CD4-positive, alpha-beta T cell treated with Interleukin-10 for 1 hour (primary cell): ENCODE results near the gene RORB.

Experiments used
- DNase-seq: peaks from one replicate; pipeline ENCODE4 v3.0.0-alpha.2; 2020

Gene RORB

DNA sequence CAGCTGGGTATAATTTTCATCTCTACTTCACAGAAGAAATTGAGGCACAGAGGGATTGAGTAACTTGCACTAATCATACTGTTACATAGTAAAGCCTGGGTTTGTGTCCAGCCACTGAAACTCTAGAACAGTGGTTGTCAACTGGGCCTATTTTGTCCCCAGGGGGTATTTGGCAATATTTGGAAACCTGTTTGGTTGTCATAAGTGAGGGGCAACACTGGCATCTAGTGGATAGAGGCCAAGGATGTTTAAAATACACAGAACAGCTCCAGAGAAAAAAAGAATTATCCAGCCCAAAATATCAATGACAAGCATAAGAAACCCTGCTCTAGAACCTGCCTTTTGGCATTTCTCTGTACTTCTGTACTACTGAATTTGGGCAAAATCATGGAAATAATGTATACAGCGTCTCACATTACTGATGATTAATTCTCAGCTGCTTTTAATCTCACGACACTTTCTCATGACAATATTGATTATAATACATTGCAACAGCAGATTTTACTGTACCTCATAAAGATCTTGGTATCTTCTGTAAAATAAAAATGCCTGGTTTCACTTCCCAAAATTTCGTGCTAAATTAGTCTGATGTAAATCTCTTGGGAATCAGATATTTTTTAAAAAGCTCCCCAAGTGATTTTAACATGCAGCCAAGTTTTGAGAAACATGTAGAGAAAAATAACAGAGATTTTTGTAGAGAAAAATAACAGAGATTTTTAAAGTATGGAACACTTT is 112.7 kb downstream of the RORB start:
- no peak for DNase-seq

DNA sequence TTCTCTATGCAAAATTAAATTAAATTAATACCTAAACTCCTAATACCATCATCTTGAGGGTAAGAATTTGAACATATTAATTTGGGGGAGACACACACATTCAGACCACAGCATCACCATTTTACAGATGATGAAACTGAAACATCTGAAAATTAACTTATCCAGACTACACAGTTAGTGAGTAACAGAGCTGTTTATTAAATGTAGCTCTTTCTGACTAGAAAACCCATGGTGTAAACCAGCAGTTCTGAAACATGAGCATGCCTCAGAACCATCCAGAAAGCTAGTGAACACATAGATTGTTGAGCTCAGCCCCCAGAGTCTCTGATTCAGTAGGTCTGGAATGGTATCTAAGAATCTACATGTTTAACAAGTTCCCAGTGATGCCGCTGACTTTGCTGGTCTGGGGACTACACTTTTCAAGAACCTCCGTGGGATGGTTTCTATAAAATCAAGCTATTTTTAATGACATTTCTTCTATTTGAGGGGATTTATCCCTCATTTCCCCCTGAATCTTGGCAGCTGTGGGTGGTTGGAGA is 113.5 kb downstream of the RORB start:
- DNase-seq = no peak

DNA sequence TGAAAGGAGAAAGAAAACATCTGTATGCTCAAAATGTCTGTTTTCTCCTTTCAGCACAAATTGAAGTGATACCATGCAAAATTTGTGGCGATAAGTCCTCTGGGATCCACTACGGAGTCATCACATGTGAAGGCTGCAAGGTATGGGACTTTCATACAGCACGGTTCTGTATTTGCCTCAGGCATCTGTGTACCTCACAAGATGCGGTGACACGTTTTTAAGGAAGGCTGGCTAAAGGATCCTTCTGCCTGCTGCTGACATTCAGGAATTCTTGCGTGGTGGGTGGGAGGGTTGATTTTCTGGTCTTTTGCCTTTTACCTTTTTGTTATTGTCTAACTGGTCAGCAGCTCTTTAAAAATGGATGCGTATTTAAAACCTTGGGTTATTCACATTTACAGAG is 133.1 kb downstream of the RORB start:
- DNase-seq = no peak

DNA sequence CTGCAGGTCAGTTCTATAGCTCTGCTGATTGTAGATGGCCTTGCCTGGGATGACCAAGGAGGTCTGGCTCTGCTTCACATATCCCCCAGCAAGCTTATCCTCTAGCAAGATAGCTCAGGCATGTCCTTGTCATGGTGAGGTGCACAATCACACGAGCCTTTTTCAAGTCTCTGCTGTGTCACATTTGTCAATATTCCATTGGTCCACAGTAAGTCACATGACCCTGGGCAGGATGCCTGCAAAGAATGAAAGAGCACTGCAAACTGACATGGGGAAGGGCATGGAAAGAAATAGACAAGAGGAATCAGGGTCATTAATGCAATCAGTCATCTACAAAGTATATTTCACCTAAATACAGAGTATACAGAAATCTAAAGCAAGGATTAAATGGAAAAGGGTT is 142.0 kb downstream of the RORB start:
- no peak for DNase-seq

DNA sequence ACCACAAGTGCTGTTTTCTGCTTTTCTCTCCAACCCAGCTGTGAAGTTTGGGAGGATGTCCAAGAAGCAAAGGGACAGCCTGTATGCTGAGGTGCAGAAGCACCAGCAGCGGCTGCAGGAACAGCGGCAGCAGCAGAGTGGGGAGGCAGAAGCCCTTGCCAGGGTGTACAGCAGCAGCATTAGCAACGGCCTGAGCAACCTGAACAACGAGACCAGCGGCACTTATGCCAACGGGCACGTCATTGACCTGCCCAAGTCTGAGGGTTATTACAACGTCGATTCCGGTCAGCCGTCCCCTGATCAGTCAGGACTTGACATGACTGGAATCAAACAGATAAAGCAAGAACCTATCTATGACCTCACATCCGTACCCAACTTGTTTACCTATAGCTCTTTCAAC is 145.2 kb downstream of the RORB start:
- DNase-seq = no peak

DNA sequence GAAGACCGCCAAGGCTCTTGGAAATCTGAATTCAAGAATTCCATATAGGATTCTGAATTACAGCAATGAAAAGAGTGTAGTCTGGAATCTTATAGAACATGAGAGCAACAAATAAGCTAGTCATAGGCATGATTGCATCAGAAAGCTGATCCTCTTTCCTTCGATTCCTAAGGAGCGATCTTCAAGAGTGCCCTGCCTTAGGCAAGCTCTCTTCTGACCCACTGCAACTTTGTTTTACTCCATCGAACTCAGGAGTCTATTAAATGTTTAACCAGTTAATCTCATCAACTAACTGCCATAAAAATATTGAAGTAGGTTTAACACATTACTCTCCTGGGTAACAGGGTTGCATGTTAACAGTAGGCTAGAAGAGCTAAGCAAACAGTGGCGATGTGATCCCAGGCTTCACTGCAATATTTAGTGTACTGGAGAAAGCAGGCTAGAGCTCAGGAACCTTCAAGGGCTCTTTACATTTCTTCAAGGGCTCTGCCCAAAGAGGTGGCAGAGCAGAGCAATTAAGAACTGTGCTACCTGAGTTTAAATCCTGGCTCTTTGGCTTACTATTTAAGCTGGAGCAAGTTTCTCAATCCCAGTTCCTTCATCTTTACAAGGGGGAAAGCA is 146.3 kb downstream of the RORB start:
- no peak for DNase-seq

DNA sequence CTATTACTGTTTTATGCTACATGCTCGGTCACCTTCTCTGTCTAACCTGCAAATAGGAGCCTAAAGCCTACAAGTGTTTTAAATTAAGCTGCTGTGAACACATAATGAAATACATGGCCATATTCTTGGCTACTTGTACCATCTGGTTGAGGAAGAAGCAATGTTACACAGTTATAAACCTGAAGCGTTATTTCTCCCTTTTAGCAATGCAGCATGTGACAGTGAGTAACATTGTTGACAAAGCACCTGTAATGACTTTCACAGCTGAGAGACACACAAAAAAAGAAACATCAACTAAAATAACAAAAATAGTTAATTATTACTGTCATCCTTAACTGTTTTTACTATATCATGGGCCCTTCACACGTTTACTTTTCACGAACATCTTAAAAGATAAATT is 146.9 kb downstream of the RORB start:
- DNase-seq = no peak

DNA sequence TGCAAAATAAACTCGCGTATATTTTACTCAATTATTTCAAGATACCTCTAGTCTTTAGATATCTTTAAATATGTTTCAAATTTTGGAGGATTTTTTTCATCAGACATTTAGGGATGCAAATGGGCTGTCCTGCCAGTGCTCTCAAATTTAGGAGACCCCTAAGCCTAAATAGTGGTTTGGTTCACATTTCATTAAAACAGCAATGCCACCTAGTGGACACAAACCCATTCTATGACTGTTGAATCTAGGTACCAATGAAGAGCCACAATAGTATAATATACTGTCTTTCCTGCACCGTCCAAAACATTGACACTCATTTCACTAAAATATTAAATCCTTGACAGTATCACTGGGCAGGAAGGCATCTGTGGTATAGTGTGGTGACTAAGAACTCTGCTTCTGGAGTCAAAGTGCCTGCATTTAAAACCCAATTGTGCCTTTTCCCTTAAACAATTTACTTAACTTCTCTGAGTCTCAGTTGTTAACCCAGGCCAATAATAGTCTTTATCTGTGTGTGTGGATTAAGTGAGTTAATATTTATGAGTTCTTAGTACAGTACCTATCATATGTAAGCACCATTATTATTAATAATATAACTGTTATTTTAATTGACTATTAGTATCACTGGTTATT is 148.0 kb downstream of the RORB start:
- DNase-seq = peak; percentile 2

DNA sequence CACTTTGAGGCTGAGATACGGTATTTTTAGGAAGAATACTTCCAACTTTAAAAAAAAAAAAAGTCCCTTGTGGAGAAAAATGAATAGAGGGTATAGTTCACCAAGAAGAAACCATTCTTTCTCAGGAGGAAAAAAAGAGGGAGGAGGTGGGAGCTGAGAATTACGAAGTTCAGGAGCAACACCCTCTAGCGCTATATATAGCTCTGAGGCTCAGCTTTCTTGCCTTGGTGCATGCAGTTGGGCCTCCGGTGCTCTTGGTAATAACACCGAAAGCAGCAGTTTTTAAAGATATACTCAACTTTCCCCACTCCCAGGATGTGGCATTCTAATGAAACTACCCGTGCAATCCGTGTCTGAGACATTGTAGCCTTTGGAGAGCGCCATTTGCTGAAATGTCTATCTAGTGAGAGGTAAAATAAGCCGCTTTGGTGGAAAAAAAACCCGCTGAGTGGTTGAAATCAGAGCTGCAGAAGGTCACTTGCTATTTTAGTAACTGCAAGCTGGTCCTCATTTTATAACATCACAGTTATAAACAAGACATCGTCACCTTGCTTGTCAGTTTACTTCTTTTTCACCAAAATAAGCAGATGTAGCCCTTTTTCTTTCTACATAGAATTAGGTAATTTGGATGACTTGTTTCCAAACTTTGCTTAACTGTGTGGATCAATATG is 156.4 kb downstream of the RORB start:
- DNase-seq = no peak

DNA sequence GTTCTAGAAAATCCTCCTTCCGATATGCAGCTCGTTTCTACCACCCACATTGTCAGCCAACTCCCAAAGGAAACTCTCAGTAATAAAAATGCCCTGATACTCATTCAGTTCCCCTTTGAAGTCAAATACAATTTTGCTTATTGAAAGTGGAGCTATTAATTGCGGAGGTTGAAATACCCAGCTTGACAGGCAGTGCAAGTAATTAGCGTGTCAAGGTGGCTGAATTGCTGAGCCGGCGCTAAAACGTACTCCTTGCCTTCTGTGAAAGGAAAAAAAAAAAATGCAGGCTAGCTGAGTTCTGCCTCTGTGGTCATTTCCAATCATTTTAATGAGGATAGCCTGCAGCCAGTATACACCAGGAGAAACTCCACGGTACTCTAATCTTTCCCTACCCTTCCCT is 165.5 kb downstream of the RORB start:
- no peak for DNase-seq

DNA sequence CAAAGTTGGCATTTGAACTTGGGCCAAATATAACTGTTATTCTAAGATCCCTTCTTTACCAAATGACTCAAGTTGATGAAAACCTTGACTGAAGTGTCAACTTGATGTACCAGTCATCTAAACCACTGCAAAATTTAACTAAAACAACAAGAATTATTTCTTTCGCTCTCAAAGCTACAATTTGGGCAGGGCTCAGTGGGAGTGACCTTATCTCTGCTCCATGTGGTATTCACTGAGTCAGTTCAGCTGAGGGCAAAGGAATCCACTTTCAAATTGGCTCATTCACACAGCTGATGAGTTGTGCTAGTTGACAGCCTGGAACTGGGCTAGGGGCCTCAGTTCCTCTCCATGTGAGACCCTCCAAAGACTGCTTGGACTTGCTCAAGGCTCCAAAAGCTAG is 166.3 kb downstream of the RORB start:
- DNase-seq = no peak

DNA sequence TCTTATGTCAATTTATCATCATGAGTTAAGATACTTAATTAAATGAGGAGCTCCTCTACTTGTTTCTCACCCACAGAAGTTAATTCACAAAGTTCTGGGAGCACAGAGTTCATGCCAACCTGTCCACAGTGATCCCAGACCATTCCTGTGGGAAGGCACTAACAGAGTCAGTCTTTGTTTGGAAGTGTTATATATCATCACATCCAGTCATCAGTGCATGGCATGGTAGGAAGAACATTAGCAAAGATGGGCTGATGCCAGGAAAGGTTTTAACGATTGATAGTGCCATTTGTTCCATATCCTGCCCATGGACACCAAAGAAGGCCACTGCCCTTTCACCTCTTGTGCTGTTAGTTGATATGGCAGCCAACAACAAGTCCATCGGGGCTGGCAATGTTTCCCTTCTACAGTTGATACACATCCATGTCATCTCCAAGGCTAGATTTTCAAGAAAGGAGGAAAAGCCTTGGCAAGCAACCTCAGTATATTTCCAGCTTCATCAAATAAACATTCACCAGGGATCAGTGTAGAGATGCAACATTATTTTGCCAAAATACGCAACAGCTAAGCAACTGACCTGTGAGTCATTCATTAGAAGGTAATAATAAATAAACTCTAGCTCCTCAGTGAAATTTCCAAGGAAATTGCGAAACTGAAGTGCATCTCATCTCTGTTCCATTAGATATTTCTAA is 169.6 kb downstream of the RORB start:
- no peak for DNase-seq

DNA sequence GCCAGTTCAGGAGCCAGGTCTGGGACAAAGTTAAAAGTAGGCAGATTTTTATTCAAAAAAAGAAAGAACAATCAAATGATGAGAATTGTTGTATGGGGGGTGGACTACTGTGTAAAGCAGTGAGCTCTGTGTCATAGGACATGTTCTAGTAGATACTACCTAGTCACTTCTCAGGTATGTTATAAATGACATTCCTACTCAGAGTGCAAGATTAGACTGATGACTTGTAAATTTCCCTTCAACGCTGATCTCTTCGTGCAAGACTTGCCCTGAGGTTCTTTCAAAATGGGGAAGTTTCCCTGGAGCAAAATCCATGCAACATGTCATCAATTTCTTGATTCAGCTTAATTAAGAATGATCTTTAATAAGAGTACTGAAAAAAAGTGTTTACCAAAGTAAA is 175.1 kb downstream of the RORB start:
- no peak for DNase-seq

DNA sequence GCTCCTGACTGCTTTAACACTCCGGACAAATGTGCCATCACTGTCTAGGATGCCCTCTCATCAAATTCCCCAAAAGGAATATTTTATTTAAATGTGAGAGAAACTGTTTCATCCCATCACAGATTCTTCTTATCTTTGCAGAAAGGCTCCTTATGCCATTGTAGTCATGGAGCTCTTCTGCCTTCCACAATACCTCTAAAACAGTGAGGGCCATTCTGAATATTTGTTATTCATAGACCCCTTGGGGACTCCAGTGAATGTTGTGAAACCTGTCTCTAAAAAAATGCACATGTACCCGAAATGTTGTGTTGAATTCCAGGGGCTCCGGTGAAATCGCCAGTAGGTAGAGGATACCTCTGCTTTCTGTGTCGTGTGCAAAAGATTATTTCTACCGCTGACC is 176.9 kb downstream of the RORB start:
- no peak for DNase-seq

DNA sequence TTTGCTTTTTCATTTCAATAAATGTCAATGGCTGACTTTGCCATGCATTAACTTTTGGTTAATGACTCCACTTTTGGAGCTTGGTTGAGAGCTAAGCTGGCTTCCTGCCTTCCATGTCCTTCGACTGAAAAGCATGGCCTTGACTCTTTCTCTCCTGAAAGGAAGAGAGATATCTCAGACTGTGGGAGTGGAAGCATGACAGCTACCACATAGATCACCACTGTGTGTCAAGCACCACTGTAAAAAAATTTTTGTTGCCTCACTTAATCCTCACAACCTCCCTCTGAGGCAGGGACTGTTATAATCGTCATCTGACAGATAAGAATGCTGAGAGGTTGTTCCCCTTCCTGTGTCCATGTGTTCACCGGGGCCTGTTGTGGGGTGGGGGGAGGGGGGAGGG is 184.8 kb downstream of the RORB start:
- DNase-seq = no peak

DNA sequence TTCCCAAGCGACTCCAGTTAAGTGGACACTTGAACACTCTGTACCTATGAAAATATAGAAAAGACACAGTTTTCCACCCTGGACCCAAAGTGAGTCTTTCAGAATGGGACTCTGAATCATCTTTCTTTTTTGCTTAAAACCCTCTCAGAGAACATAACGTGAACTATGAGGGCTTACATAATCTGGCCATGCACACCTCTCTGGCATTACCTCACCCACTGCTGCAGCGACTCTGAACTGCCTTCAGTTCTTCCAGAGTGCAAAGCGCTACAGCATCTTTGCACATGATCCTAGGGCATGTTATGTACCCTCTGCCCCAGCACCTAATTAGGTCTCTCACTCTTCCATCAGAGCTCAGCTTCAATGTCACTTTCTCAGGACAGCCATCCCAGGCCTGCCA is 186.2 kb downstream of the RORB start:
- DNase-seq = no peak

DNA sequence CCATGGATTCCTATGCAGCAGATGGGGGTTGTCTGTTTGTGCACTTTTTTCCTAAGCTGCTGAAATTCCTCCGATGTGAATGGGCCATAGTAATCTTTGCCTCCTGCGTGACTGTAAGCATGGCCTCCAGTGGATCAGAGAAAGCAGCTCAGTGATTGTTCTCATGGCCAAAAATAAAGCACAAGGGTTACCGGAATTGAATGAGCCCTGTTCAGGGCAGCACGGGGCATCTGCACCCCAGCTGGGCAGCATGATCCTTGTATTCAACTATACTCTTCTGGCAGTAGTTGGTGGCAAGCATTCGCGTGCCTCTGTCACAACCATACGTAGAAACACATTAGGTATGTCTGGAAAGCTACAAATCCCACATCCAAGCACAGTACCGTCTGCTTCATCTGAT is 193.9 kb downstream of the RORB start:
- no peak for DNase-seq

DNA sequence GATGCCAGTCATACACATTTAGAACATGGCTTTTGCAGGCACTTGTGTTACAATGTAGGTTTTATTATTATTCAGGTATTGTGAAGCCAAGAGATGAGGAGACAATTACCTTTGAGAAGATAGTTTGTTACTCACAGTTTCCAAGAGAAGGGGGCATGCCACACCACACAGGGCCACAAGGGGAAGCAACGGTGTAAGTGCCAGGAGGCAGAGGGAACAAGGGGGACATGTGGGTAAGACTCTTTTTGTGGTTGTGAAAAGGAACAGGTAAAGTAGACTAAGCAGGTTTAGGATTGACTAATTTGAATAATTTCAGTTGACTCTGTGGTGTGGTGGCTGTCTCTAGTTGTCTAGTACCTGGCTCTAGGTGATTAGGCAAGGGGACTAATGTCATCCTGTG is 199.4 kb downstream of the RORB start:
- no peak for DNase-seq

DNA sequence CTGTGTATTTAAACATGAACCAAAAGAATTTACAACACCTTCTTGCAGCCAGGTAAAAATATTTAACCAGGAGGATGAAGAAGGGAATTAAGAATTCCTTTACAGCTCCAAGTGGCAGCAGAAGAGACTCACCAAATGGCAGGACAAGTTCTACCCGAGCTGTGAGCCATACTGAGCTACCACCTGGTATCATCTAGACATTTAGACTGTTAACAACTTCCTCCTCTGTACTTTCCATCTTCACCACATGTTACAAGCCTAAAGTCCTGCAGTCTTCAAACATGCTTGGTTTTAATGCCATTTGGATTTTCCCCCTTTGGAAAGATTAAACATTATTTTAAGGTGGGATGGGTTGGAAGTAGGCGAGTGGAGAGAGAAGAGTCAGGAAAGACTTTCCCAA is 200.4 kb downstream of the RORB start:
- no peak for DNase-seq

DNA sequence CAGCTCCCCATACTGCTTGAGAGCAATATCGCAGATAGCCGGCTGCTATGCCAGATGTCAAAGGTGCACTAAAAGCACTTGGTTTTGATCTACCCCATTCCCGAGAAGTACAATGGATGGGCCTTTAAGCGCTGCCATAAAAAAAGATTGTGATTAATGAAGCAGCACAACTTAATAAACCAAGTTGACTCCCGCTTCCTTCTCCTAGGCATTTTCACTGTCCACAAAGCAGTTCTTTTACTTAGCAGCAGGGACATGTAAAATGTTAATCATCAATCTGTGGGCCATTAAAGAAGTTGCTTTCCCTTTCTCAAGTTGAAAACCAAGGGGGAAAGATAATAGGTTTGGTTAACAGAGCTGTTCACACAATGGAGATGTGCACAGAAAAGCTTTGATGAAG is 214.2 kb downstream of the RORB start:
- no peak for DNase-seq

DNA sequence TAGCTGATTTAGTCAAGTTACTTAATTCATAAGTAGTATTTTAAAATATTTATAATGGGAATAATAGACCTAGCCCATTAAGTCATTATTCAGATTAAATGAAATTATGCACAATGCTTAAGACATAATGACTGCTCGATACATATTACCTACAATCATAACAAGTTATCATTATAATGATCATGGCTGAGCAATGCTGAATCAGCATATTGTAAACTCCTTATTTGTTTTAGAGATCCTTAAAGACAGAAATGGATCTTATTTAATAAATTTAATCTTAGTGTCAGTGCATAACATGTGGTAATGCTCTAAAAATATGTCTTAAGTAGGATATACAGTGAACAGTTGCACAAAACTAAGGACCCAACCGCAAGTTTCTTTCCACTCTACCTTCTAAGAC is 221.6 kb downstream of the RORB start:
- no peak for DNase-seq

DNA sequence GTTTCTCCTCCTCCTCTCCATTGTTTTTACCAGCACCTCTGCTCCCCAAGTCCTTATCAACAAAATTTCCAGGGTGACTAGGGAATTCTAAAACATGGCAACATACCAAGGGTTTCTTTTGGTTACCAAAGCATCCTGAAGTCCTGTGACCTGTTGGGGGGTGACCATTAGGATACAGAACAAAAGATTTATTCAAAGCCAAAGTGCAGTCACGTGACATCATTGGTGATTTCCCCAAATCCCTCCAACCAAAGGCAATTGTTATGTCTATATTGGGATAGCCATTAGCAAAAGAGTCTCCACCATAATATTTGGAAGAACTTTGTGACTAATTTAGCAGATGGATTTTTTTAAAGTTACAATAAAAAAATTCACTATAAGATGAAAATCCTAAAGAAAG is 222.2 kb downstream of the RORB start:
- no peak for DNase-seq
